ENCODE measurements around the gene TNFSF13B.

The TNFSF13B gene

GRCh38 chr13:108268466-108269112 lies 929 bp upstream of the TNFSF13B start:
- Histone ChIP-seq H3K9me2 (ENCODE audit: low read depth, low read length) (no peaks in the 10 kb centered on the region), H3F3A (ENCODE audit: insufficient read depth, low read length) (no peaks in the 10 kb centered on the region), H2AFZ (ENCODE audit: low read length) (no peak overlapping the region), H3K9ac (ENCODE audit: low read length) (no peak overlapping the region), H3K27me3 (ENCODE audit: insufficient read depth, low read length) (no peaks in the 10 kb centered on the region), H3K4me2 (ENCODE audit: low read length) (no peak overlapping the region), H3K9me3 (ENCODE audit: low read length) (no peaks in the 10 kb centered on the region), H3K27ac (ENCODE audit: low read depth, low read length, poor library complexity, severe bottlenecking) (no peak overlapping the region), H3K79me2 (ENCODE audit: insufficient read depth, low read length) (no peaks in the 10 kb centered on the region), H3K4me3 (ENCODE audit: low read depth, low read length, poor library complexity, severe bottlenecking) (no peak overlapping the region), H4K20me1 (ENCODE audit: insufficient read depth, low read length) (no peaks in the 10 kb centered on the region), H3K36me3 (ENCODE audit: insufficient read depth, low read length) (no peaks in the 10 kb centered on the region), H3K4me1 (ENCODE audit: insufficient read depth, low read length, severe bottlenecking) (no peaks in the 10 kb centered on the region)
- TF ChIP-seq EZH2 (IDR thresholded peaks at IDR 0.05; ENCODE audit: borderline replicate concordance, low read length) (no peak), CTCF (IDR thresholded peaks at IDR 0.05; ENCODE audit: low read length) (no peak)

- H3K27ac ChIP-seq (ENCODE audit: low read depth, low read length, poor library complexity, severe bottlenecking), result no peak overlapping the region
- TF ChIP-seq EZH2 (IDR thresholded peaks at IDR 0.05; ENCODE audit: borderline replicate concordance, low read length) (no peak), CTCF (IDR thresholded peaks at IDR 0.05; ENCODE audit: low read length) (no peak)
- H2AFZ ChIP-seq (ENCODE audit: low read length), result no peak overlapping the region
Measured at GRCh38 chr13:108270442-108270841, 924 bp downstream of the TNFSF13B start.

GRCh38 chr13:108272333-108272732 lies 2.8 kb downstream of the TNFSF13B start:
- no peaks in the 10 kb centered on the region for H3K9me2 ChIP-seq (ENCODE audit: low read depth, low read length)
- H3K36me3 ChIP-seq (ENCODE audit: insufficient read depth, low read length), result no peaks in the 10 kb centered on the region
- no peaks in the 10 kb centered on the region for H4K20me1 ChIP-seq (ENCODE audit: insufficient read depth, low read length)
- no peaks in the 10 kb centered on the region for H3K79me2 ChIP-seq (ENCODE audit: insufficient read depth, low read length)
- H3K4me1 ChIP-seq (ENCODE audit: insufficient read depth, low read length, severe bottlenecking), result no peaks in the 10 kb centered on the region
- H3K4me2 ChIP-seq (ENCODE audit: low read length), result no peak overlapping the region
- H3K27ac ChIP-seq (ENCODE audit: low read depth, low read length, poor library complexity, severe bottlenecking), result no peak overlapping the region
- no peak overlapping the region for H3K9ac ChIP-seq (ENCODE audit: low read length)
- no peak overlapping the region for H3K4me3 ChIP-seq (ENCODE audit: low read depth, low read length, poor library complexity, severe bottlenecking)
- H3K9me3 ChIP-seq (ENCODE audit: low read length), result no peaks in the 10 kb centered on the region
- TF ChIP-seq CTCF (IDR thresholded peaks at IDR 0.05; ENCODE audit: low read length), result no peak
- TF ChIP-seq EZH2 (IDR thresholded peaks at IDR 0.05; ENCODE audit: borderline replicate concordance, low read length), result no peak
- H2AFZ ChIP-seq (ENCODE audit: low read length), result no peak overlapping the region
- H3F3A ChIP-seq (ENCODE audit: insufficient read depth, low read length), result no peaks in the 10 kb centered on the region
- H3K27me3 ChIP-seq (ENCODE audit: insufficient read depth, low read length), result no peaks in the 10 kb centered on the region

More at GRCh38 chr13:108270442-108270841, 924 bp downstream of the TNFSF13B start:
- no peaks in the 10 kb centered on the region for H3K9me3 ChIP-seq (ENCODE audit: low read length)
- no peaks in the 10 kb centered on the region for H3K4me1 ChIP-seq (ENCODE audit: insufficient read depth, low read length, severe bottlenecking)
- no peaks in the 10 kb centered on the region for H3K27me3 ChIP-seq (ENCODE audit: insufficient read depth, low read length)
- H3K4me3 ChIP-seq (ENCODE audit: low read depth, low read length, poor library complexity, severe bottlenecking), result no peak overlapping the region
- H4K20me1 ChIP-seq (ENCODE audit: insufficient read depth, low read length), result no peaks in the 10 kb centered on the region
- H3K36me3 ChIP-seq (ENCODE audit: insufficient read depth, low read length), result no peaks in the 10 kb centered on the region
- no peaks in the 10 kb centered on the region for H3K79me2 ChIP-seq (ENCODE audit: insufficient read depth, low read length)
- H3K9me2 ChIP-seq (ENCODE audit: low read depth, low read length), result no peaks in the 10 kb centered on the region
- H3F3A ChIP-seq (ENCODE audit: insufficient read depth, low read length), result no peaks in the 10 kb centered on the region
- no peak overlapping the region for H3K9ac ChIP-seq (ENCODE audit: low read length)
- no peak overlapping the region for H3K4me2 ChIP-seq (ENCODE audit: low read length)
